ENCODE results near the gene STIMATE.

The STIMATE gene

DNA sequence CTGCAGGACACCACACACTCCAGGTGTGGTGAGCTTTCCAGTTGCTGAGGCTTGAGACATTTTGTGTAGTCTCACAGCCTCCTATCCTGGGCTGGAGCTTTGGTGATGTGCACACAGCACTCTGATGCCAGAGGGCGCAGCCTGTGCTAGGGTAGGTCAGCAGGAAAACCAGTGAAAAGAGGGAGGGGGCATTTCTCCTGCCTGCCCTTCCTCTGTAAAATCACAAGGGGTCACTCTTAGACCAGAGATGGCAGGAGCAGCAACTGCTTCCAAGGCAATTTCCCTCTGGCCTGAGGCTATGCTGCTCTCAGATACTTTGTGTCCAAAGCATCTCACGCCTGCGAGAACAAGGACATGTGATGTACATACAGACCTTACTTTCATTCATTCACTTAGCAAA is 46.0 kb downstream of the STIMATE start (continued):
- TF ChIP-seq ZNF692 (tag by site-specific recombination; IDR thresholded peaks at IDR 0.05) (no peak), GLI4 (tag by site-specific recombination; IDR thresholded peaks at IDR 0.05) (no peak), GFI1B (tag by site-specific recombination; IDR thresholded peaks at IDR 0.05) (no peak), ZNF660 (tag by site-specific recombination; IDR thresholded peaks at IDR 0.05) (peak; percentile 39; the same call in 1 of the 2 replicates), ZNF148 (tag by site-specific recombination; IDR thresholded peaks at IDR 0.05; ENCODE audit: borderline replicate concordance) (no peak), SP3 (tag by site-specific recombination; IDR thresholded peaks at IDR 0.05) (no peak), ZNF654 (tag by site-specific recombination; IDR thresholded peaks at IDR 0.05; ENCODE audit: low read depth) (peak; percentile 89), GLI2 (tag by site-specific recombination; IDR thresholded peaks at IDR 0.05; ENCODE audit: borderline replicate concordance, low read depth) (no peak), ZFP41 (tag by site-specific recombination; IDR thresholded peaks at IDR 0.05; ENCODE audit: borderline replicate concordance) (no peak), ZSCAN30 (tag by site-specific recombination; IDR thresholded peaks at IDR 0.05) (0 out of 2 replicates have a peak, but pooled peaks have one; percentile 21), ZNF600 (tag by site-specific recombination; IDR thresholded peaks at IDR 0.05) (no peak), ZNF747 (tag by site-specific recombination; IDR thresholded peaks at IDR 0.05) (no peak)
- TF ChIP-seq, protein P1, sequence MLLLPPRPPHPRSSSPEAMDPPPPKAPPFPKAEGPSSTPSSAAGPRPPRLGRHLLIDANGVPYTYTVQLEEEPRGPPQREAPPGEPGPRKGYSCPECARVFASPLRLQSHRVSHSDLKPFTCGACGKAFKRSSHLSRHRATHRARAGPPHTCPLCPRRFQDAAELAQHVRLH (tag by site-specific recombination; IDR thresholded peaks at IDR 0.05), result no peak
- TF ChIP-seq, protein P2, sequence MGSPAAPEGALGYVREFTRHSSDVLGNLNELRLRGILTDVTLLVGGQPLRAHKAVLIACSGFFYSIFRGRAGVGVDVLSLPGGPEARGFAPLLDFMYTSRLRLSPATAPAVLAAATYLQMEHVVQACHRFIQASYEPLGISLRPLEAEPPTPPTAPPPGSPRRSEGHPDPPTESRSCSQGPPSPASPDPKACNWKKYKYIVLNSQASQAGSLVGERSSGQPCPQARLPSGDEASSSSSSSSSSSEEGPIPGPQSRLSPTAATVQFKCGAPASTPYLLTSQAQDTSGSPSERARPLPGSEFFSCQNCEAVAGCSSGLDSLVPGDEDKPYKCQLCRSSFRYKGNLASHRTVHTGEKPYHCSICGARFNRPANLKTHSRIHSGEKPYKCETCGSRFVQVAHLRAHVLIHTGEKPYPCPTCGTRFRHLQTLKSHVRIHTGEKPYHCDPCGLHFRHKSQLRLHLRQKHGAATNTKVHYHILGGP (tag by site-specific recombination; IDR thresholded peaks at IDR 0.05), result no peak

GRCh38 chr3:52849656-52850055 is 47.7 kb downstream of the STIMATE start:
- Histone ChIP-seq H3K4me1 (ENCODE audit: control insufficient read depth, insufficient read depth, low read length) (no peaks in the 10 kb centered on the region), H3K36me3 (ENCODE audit: control insufficient read depth in 2 of 2, insufficient read depth in 1 of 2, low read length in 2 of 2) (peaks cover 0 to 48% of the 10 kb centered on the region in 2 experiments; a peak in 2 of 3 replicates), H3K27ac (ENCODE audit: extremely low read depth, low read depth, low read length) (no peak overlapping the region), H3K9me3 (ENCODE audit: control insufficient read depth, insufficient read depth, low read depth, low read length) (no peaks in the 10 kb centered on the region), H3K4me3 (ENCODE audit: low read depth, low read length) (no peak overlapping the region)
- CTCF ChIA-PET, result interaction anchor here (0.7 to 0.9 kb wide), 3 partner anchors 25 to 223 kb away, joined by 3 read pairs; no protein-coding TSS in a partner anchor
- no peak for TF ChIP-seq SALL2 (tag by site-specific recombination; IDR thresholded peaks at IDR 0.05; ENCODE audit: borderline replicate concordance)
- TF ChIP-seq, protein P3, sequence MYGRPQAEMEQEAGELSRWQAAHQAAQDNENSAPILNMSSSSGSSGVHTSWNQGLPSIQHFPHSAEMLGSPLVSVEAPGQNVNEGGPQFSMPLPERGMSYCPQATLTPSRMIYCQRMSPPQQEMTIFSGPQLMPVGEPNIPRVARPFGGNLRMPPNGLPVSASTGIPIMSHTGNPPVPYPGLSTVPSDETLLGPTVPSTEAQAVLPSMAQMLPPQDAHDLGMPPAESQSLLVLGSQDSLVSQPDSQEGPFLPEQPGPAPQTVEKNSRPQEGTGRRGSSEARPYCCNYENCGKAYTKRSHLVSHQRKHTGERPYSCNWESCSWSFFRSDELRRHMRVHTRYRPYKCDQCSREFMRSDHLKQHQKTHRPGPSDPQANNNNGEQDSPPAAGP (tag by site-specific recombination; IDR thresholded peaks at IDR 0.05), result no peak
- TF ChIP-seq ZNF416 (tag by site-specific recombination; IDR thresholded peaks at IDR 0.05), result no peak
- TF ChIP-seq ZNF514 (tag by site-specific recombination; IDR thresholded peaks at IDR 0.05), result no peak
- TF ChIP-seq ZNF610 (tag by site-specific recombination; IDR thresholded peaks at IDR 0.05; ENCODE audit: borderline replicate concordance), result no peak
- no peak for TF ChIP-seq ZNF670 (tag by site-specific recombination; IDR thresholded peaks at IDR 0.05; ENCODE audit: low read depth)
- no peak for TF ChIP-seq ZNF121 (tag by site-specific recombination; IDR thresholded peaks at IDR 0.05)
- TF ChIP-seq, protein P4, sequence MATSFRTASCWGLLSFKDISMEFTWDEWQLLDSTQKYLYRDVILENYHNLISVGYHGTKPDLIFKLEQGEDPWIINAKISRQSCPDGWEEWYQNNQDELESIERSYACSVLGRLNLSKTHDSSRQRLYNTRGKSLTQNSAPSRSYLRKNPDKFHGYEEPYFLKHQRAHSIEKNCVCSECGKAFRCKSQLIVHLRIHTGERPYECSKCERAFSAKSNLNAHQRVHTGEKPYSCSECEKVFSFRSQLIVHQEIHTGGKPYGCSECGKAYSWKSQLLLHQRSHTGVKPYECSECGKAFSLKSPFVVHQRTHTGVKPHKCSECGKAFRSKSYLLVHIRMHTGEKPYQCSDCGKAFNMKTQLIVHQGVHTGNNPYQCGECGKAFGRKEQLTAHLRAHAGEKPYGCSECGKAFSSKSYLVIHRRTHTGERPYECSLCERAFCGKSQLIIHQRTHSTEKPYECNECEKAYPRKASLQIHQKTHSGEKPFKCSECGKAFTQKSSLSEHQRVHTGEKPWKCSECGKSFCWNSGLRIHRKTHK (tag by site-specific recombination; IDR thresholded peaks at IDR 0.05), result no peak
- TF ChIP-seq, protein P5, sequence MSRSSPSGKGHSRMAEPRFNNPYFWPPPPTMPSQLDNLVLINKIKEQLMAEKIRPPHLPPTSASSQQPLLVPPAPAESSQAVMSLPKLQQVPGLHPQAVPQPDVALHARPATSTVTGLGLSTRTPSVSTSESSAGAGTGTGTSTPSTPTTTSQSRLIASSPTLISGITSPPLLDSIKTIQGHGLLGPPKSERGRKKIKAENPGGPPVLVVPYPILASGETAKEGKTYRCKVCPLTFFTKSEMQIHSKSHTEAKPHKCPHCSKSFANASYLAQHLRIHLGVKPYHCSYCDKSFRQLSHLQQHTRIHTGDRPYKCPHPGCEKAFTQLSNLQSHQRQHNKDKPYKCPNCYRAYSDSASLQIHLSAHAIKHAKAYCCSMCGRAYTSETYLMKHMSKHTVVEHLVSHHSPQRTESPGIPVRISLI (tag by site-specific recombination; IDR thresholded peaks at IDR 0.05), result no peak
- no peak for TF ChIP-seq ZBTB1 (tag by site-specific recombination; IDR thresholded peaks at IDR 0.05)
- TF ChIP-seq HOXA7 (CRISPR knock-in tag; IDR thresholded peaks at IDR 0.05; ENCODE audit: borderline replicate concordance), result no peak
- no peak for TF ChIP-seq ZNF274 (IDR thresholded peaks at IDR 0.05; ENCODE audit: low read length)
- TF ChIP-seq ZNF274 (tag by site-specific recombination; IDR thresholded peaks at IDR 0.05; ENCODE audit: borderline replicate concordance), result no peak
- no peak for TF ChIP-seq ZSCAN4 (tag by site-specific recombination; IDR thresholded peaks at IDR 0.05)
- POLR2A ChIA-PET, result no interaction called here

Measured in HEK293 (cell line).